IMR-90 (cell line): Measurements from ENCODE around the gene ATP5PD. TPM values are rescaled to one million over a fixed set of nuclear protein-coding genes. Genes with fewer than 3 reads are reported as not detected.

Experiments
- ATAC-seq: fragments of 200-7000 bp; cut with Tn5 transposase; 2 replicates; pipeline ENCODE4 v1.9.1; 2020; ENCODE audit warnings: low read depth, mild to moderate bottlenecking, moderate library complexity
- BruUV-seq: library from RNA; stranded (reverse); fragments of 400-500 nt; replicated peaks from 2 replicates; lab custom pipeline; 2021; lab: Mats Ljungman, UMichigan
- CTCF ChIA-PET: fragments of 300-600 bp; formaldehyde crosslinking; extraction: SDS; loops from one replicate; lab custom pipeline; 2021; ENCODE audit warnings: antibody characterized with exemption; lab: Yijun Ruan, JAX
- POLR2A ChIA-PET: fragments of 300-600 bp; sonication (Branson Sonifier 250); formaldehyde crosslinking; loops from one replicate; lab custom pipeline; 2022; ENCODE audit warnings: antibody characterized with exemption; ENCODE audit not compliant: unreplicated experiment; lab: Charles Lee
- DNase-seq: peaks from one replicate; pipeline ENCODE4 v3.0.0; 2013
- H2AFZ ChIP-seq: replicated peaks from 2 replicates; pipeline ENCODE3; 2013; ENCODE audit warnings: low read length, mild to moderate bottlenecking; ENCODE audit not compliant: poor library complexity
- H2AK5ac ChIP-seq: 2 replicates; pipeline ENCODE4 v1.6.1; 2013; ENCODE audit warnings: low read depth, low read length, inconsistent platforms
- H2AK9ac ChIP-seq: replicated peaks from 2 replicates; pipeline ENCODE3; 2013; ENCODE audit warnings: mild to moderate bottlenecking, low read depth, low read length, moderate library complexity; ENCODE audit not compliant: poor library complexity
- H2BK120ac ChIP-seq: 2 replicates; pipeline ENCODE4 v1.6.1; 2013; ENCODE audit warnings: low read depth, low read length, inconsistent platforms
- H2BK15ac ChIP-seq: 3 replicates; pipeline ENCODE4 v1.6.1; 2013; ENCODE audit warnings: low read depth, low read length, inconsistent platforms
- H2BK20ac ChIP-seq: 2 replicates; pipeline ENCODE4 v1.6.1; 2013; ENCODE audit warnings: low read depth, mild to moderate bottlenecking, inconsistent platforms, low read length, moderate library complexity
- H2BK5ac ChIP-seq: 2 replicates; pipeline ENCODE4 v1.6.1; 2013; ENCODE audit warnings: mild to moderate bottlenecking, low read depth, low read length, inconsistent platforms; ENCODE audit not compliant: poor library complexity, severe bottlenecking
- H3K14ac ChIP-seq: replicated peaks from 2 replicates; pipeline ENCODE4 v1.6.1; 2013; ENCODE audit warnings: low read depth, low read length, inconsistent platforms
- H3K18ac ChIP-seq: 2 replicates; pipeline ENCODE4 v1.6.1; 2013; ENCODE audit warnings: low read depth, low read length, control low read depth
- H3K23ac ChIP-seq: 2 replicates; pipeline ENCODE4 v1.6.1; 2013; ENCODE audit warnings: low read depth, low read length, inconsistent platforms
- H3K27ac ChIP-seq: 2 replicates; pipeline ENCODE4 v1.5.1; 2013; ENCODE audit warnings: mild to moderate bottlenecking, control low read depth, low read length; ENCODE audit not compliant: insufficient read depth
- H3K27me3 ChIP-seq: 2 replicates; pipeline ENCODE4 v1.6.1; 2013; ENCODE audit warnings: low read length; ENCODE audit not compliant: control insufficient read depth, insufficient read depth
- H3K36me3 ChIP-seq: 2 replicates; pipeline ENCODE4 v1.6.1; 2013; ENCODE audit warnings: low read length, mixed read lengths; ENCODE audit not compliant: control insufficient read depth, insufficient read depth
- H3K4ac ChIP-seq: 2 replicates; pipeline ENCODE4 v1.6.1; 2013; ENCODE audit warnings: low read depth, low read length, inconsistent platforms
- H3K4me1 ChIP-seq: 2 replicates; pipeline ENCODE4 v1.6.1; 2013; ENCODE audit warnings: low read length, mixed read lengths; ENCODE audit not compliant: control insufficient read depth, insufficient read depth
- H3K4me2 ChIP-seq: 2 replicates; pipeline ENCODE4 v1.6.1; 2013; ENCODE audit warnings: low read depth, mild to moderate bottlenecking, control low read depth, low read length, moderate library complexity
- H3K4me3 ChIP-seq: 2 replicates; pipeline ENCODE4 v1.5.1; 2013; ENCODE audit warnings: low read depth, mild to moderate bottlenecking, control low read depth, low read length, moderate library complexity; ENCODE audit not compliant: insufficient read depth
- H3K56ac ChIP-seq: 2 replicates; pipeline ENCODE4 v1.6.1; 2013; ENCODE audit warnings: low read length, inconsistent platforms; ENCODE audit not compliant: insufficient read depth; ENCODE audit errors: extremely low read depth
- H3K79me1 ChIP-seq, 2 experiments: 2 replicates each; pipeline ENCODE4 v1.6.1; 2013; ENCODE audit warnings: low read length in 2 of 2, inconsistent platforms in 1 of 2, low read depth in 1 of 2
- H3K9ac ChIP-seq: 2 replicates; pipeline ENCODE4 v1.6.1; 2013; ENCODE audit warnings: low read depth, low read length, control low read depth
- H3K9me1 ChIP-seq: 2 replicates; pipeline ENCODE4 v1.6.1; 2013; ENCODE audit warnings: low read length, inconsistent platforms; ENCODE audit not compliant: insufficient read depth
- H3K9me3 ChIP-seq: 2 replicates; pipeline ENCODE4 v1.6.1; 2013; ENCODE audit warnings: low read length; ENCODE audit not compliant: control insufficient read depth, insufficient read depth
- H4K20me1 ChIP-seq: 2 replicates; pipeline ENCODE4 v1.6.1; 2013; ENCODE audit warnings: low read length, inconsistent platforms; ENCODE audit not compliant: insufficient read depth
- H4K5ac ChIP-seq: 2 replicates; pipeline ENCODE4 v1.6.1; 2013; ENCODE audit warnings: mild to moderate bottlenecking, low read depth, low read length, control low read depth
- H4K8ac ChIP-seq, 2 experiments: 2 replicates each; pipeline ENCODE4 v1.6.1; 2013; ENCODE audit warnings: low read depth in 2 of 2, low read length in 2 of 2, control low read depth in 1 of 2, inconsistent platforms in 1 of 2
- H4K91ac ChIP-seq: 2 replicates; pipeline ENCODE4 v1.6.1; 2013; ENCODE audit warnings: low read depth, low read length, inconsistent platforms; ENCODE audit not compliant: insufficient read depth
- BHLHE40 ChIP-seq: fragments of 150-350 bp; IDR thresholded peaks from 2 replicates; pipeline ENCODE4 v1.6.1; 2016; ENCODE audit warnings: mild to moderate bottlenecking, low read depth, low read length
- CEBPB ChIP-seq: IDR thresholded peaks from 2 replicates; pipeline ENCODE4 v1.6.1; 2012; ENCODE audit warnings: low read depth, low read length, improper control_type of control experiment
- CHD1 ChIP-seq: IDR thresholded peaks from 2 replicates; pipeline ENCODE4 v1.6.1; 2012; ENCODE audit warnings: low read depth, low read length, improper control_type of control experiment
- FOS ChIP-seq: fragments of 150-350 bp; IDR thresholded peaks from 2 replicates; pipeline ENCODE4 v1.6.1; 2016; ENCODE audit warnings: low read depth, low read length
- MAZ ChIP-seq: IDR thresholded peaks from 2 replicates; pipeline ENCODE4 v1.6.1; 2012; ENCODE audit warnings: low read depth, mild to moderate bottlenecking, low read length, improper control_type of control experiment, moderate library complexity, borderline replicate concordance
- MXI1 ChIP-seq: IDR thresholded peaks from 2 replicates; pipeline ENCODE4 v1.6.1; 2012; ENCODE audit warnings: low read depth, mild to moderate bottlenecking, low read length, moderate library complexity, borderline replicate concordance
- NFE2L2 ChIP-seq: fragments of 150-350 bp; IDR thresholded peaks from 2 replicates; pipeline ENCODE4 v1.6.1; 2016; ENCODE audit warnings: low read depth, mild to moderate bottlenecking, low read length
- POLR2A ChIP-seq: IDR thresholded peaks from 2 replicates; pipeline ENCODE4 v1.6.1; 2012; ENCODE audit warnings: mild to moderate bottlenecking, low read depth, low read length
- RAD21 ChIP-seq: IDR thresholded peaks from 2 replicates; pipeline ENCODE4 v1.6.1; 2012; ENCODE audit warnings: low read length, improper control_type of control experiment
- RCOR1 ChIP-seq: IDR thresholded peaks from 2 replicates; pipeline ENCODE4 v1.6.1; 2012; ENCODE audit warnings: mild to moderate bottlenecking, low read length, improper control_type of control experiment; ENCODE audit not compliant: insufficient replicate concordance
- SMC3 ChIP-seq: fragments of 150-350 bp; IDR thresholded peaks from 2 replicates; pipeline ENCODE4 v1.6.1; 2016; ENCODE audit warnings: low read depth, mild to moderate bottlenecking, antibody characterized with exemption, low read length, moderate library complexity
- WGBS, 2 experiments: methylation state at CpG; one replicate each; pipeline versions ENCODE4 v1.1.5 to v1.1.7; 2013; ENCODE audit warnings: missing lambda C conversion rate in 2 of 2; ENCODE audit not compliant: insufficient read length in 1 of 2; ENCODE audit errors: extremely low coverage in 2 of 2; 5-methylcytosine and 5-hydroxymethylcytosine counted together
- dilution Hi-C: fragments of 300-500 bp; cut with HindIII; formaldehyde crosslinking; loops from one replicate; pipeline ENCODE4 v1.14.3; 2018; ENCODE audit warnings: low sequenced_read_pairs; ENCODE audit not compliant: unreplicated experiment
- in situ Hi-C: fragments of 300-500 bp; cut with MboI; formaldehyde crosslinking; loops from 3 replicates; pipeline ENCODE4 v1.14.3; 2019; ENCODE audit warnings: low sequenced_read_pairs, inconsistent platforms, mixed read lengths
- intact Hi-C: fragments of 100-400 bp; cut with micrococcal nuclease; formaldehyde crosslinking; loops from 2 replicates; pipeline ENCODE4 v1.10.0; 2022
- polyA plus RNA-seq, 3 experiments: library from polyadenylated mRNA; depleted of rRNA; stranded (reverse); fragments of >200 nt; gene quantifications; 2 replicates each; pipeline ENCODE4 v1.2.3, GENCODE V29; 2012; ENCODE audit warnings: low replicate concordance in 1 of 3
- total RNA-seq: library from RNA; depleted of rRNA; stranded (reverse); fragments of >200 nt; gene quantifications from 2 replicates; pipeline ENCODE4 v1.2.3, GENCODE V29; 2012
- TF ChIP-seq, protein P1 (sequence below): fragments of 150-350 bp; IDR thresholded peaks from 2 replicates; pipeline ENCODE4 v1.6.1; 2016; ENCODE audit warnings: low read depth, mild to moderate bottlenecking, low read length, moderate library complexity, borderline replicate concordance
- TF ChIP-seq, protein P2 (sequence below): conservative IDR thresholded peaks from 2 replicates; pipeline ENCODE4 v1.5.1; 2012; ENCODE audit warnings: mild to moderate bottlenecking, low read depth, low read length, improper control_type of control experiment
- TF ChIP-seq, protein P3 (sequence below): fragments of 150-350 bp; IDR thresholded peaks from 2 replicates; pipeline ENCODE4 v1.6.1; 2017; ENCODE audit warnings: mild to moderate bottlenecking, antibody characterized with exemption, low read length, low read depth

Gene ATP5PD
- total and polyA plus RNA-seq, 2 of the 4 experiments (the other 2 are of a cell fraction), result 373 to 425 TPM

DNA sequence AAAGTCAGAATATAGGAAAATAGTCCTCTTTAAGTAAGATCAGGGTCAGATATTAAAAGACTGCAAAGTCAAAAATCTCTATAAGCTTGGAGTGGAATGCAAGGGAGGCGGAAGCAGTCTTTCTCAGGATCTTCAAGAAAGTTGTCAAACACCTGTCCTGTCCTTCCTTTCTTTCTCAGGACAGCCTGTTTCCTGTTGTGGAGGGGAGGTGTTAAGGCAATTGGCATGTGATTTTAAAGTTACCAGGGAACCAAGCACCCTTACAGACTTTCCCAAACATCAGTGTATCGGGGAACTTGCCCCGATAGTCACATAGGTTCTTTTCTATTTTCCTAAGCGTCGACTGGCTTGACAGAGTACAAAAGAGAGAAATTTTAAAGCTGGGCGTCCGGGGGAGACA, 2.1 kb downstream of the ATP5PD start:
- no peak overlapping the region for H2BK20ac ChIP-seq
- peaks cover 3% of the 10 kb centered on the region; the same call in 1 of the 2 replicates for H3K9me1 ChIP-seq
- 0 out of 2 replicates have a peak, but pooled peaks cover 3% of the 10 kb centered on the region for H4K20me1 ChIP-seq
- no peak overlapping the region for H3K9ac ChIP-seq
- H2AK5ac ChIP-seq, result no peak overlapping the region
- intact Hi-C loops (loop anchor here (5.0 kb wide), 1 partner anchor 82 kb away; no protein-coding TSS in a partner anchor), in situ Hi-C loops (no loop called here), dilution Hi-C loops (no loop called here)
- H4K91ac ChIP-seq, result no peak overlapping the region
- H2BK120ac ChIP-seq, result no peak overlapping the region
- H4K5ac ChIP-seq, result no peak overlapping the region
- no CpG with 5 or more reads among the region's 7 CpGs for WGBS, 2 experiments
- no TSS peak for BruUV-seq
- ATAC-seq (no peak), DNase-seq (no peak)
- H3K27me3 ChIP-seq, result no peaks in the 10 kb centered on the region
- no peak overlapping the region for H3K18ac ChIP-seq
- H2BK15ac ChIP-seq, result no peak overlapping the region
- no peak overlapping the region for H3K4me3 ChIP-seq
- H3K23ac ChIP-seq, result peak overlapping the region; percentile 42; the same call in 1 of the 2 replicates
- no peak overlapping the region for H2AFZ ChIP-seq
- H3K36me3 ChIP-seq, result peaks cover 19% of the 10 kb centered on the region
- H3K79me1 ChIP-seq, result peaks cover 26 to 61% of the 10 kb centered on the region in 2 experiments
- H3K4me1 ChIP-seq, result no peaks in the 10 kb centered on the region; the same call in 1 of the 2 replicates
- H3K14ac ChIP-seq, result no peak overlapping the region
- no peak overlapping the region for H3K27ac ChIP-seq
- no peak overlapping the region for H3K4ac ChIP-seq
- H3K9me3 ChIP-seq, result no peaks in the 10 kb centered on the region
- CTCF ChIA-PET, result no interaction called here
- no peak overlapping the region for H3K56ac ChIP-seq
- no peak overlapping the region for H2AK9ac ChIP-seq
- no peak overlapping the region for H4K8ac ChIP-seq
- H2BK5ac ChIP-seq, result no peak overlapping the region
- POLR2A ChIA-PET, result no interaction called here
- no peak for TF ChIP-seq NFE2L2
- TF ChIP-seq, protein P1, sequence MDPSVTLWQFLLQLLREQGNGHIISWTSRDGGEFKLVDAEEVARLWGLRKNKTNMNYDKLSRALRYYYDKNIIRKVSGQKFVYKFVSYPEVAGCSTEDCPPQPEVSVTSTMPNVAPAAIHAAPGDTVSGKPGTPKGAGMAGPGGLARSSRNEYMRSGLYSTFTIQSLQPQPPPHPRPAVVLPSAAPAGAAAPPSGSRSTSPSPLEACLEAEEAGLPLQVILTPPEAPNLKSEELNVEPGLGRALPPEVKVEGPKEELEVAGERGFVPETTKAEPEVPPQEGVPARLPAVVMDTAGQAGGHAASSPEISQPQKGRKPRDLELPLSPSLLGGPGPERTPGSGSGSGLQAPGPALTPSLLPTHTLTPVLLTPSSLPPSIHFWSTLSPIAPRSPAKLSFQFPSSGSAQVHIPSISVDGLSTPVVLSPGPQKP, result no peak
- no peak for TF ChIP-seq BHLHE40
- TF ChIP-seq MAZ, result no peak
- no peak for TF ChIP-seq POLR2A
- TF ChIP-seq FOS, result no peak
- no peak for TF ChIP-seq RAD21
- TF ChIP-seq RCOR1, result no peak
- TF ChIP-seq CHD1, result no peak
- TF ChIP-seq, protein P2, sequence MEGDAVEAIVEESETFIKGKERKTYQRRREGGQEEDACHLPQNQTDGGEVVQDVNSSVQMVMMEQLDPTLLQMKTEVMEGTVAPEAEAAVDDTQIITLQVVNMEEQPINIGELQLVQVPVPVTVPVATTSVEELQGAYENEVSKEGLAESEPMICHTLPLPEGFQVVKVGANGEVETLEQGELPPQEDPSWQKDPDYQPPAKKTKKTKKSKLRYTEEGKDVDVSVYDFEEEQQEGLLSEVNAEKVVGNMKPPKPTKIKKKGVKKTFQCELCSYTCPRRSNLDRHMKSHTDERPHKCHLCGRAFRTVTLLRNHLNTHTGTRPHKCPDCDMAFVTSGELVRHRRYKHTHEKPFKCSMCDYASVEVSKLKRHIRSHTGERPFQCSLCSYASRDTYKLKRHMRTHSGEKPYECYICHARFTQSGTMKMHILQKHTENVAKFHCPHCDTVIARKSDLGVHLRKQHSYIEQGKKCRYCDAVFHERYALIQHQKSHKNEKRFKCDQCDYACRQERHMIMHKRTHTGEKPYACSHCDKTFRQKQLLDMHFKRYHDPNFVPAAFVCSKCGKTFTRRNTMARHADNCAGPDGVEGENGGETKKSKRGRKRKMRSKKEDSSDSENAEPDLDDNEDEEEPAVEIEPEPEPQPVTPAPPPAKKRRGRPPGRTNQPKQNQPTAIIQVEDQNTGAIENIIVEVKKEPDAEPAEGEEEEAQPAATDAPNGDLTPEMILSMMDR, result no peak
- no peak for TF ChIP-seq SMC3
- TF ChIP-seq MXI1, result no peak
- TF ChIP-seq, protein P3, sequence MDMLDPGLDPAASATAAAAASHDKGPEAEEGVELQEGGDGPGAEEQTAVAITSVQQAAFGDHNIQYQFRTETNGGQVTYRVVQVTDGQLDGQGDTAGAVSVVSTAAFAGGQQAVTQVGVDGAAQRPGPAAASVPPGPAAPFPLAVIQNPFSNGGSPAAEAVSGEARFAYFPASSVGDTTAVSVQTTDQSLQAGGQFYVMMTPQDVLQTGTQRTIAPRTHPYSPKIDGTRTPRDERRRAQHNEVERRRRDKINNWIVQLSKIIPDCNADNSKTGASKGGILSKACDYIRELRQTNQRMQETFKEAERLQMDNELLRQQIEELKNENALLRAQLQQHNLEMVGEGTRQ, result no peak
- TF ChIP-seq CEBPB, result no peak
- H3K4me2 ChIP-seq, result no peak overlapping the region
